GM13976 (cell line): Measurements from ENCODE around the gene ITGB1BP2.
"Not testable (repeated sequence)": the region's sequence is repeated elsewhere in the genome, so short reads cannot be mapped to it uniquely, and the experiment has no call there.

Source experiments
- DNase-seq: peaks from one replicate; pipeline ENCODE4 v3.0.0; 2012; ENCODE audit warnings: low spot score
- CTCF ChIP-seq: IDR thresholded peaks from 2 replicates; pipeline ENCODE4 v1.5.1; 2012; ENCODE audit warnings: borderline replicate concordance, mild to moderate bottlenecking; ENCODE audit not compliant: insufficient read depth; ENCODE audit errors: extremely low read depth, missing control alignments, control extremely low read depth
- in situ Hi-C: fragments of 300-500 bp; cut with MboI; formaldehyde crosslinking; loops from one replicate; pipeline ENCODE4 v1.12.0; 2022; ENCODE audit warnings: low sequenced_read_pairs, mixed read lengths, inconsistent platforms; ENCODE audit not compliant: unreplicated experiment

The ITGB1BP2 gene

DNA sequence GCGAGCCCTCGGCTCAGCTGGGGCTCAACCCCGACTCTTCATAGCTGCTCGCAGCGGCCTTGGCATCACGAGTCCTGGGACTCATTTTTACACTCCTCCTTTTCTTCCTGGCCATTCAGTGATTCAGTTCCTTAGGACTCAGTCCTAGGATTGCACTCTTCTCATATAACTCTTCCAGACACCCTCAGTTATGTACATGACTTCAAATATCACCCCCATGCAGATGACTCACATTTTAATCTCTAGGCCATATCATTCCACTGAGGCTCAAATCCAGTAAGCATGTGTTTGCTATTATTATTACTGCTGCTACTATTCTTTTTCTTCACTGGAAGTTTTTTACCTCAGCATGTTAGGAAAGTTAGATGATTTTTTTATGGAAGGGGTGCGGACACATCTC is 14.4 kb downstream of the ITGB1BP2 start:
- no peak for DNase-seq
- TF ChIP-seq CTCF, result no peak
- in situ Hi-C loops, result no loop called here

GRCh38 chrX:71316959-71317358 is 15.4 kb downstream of the ITGB1BP2 start:
- DNase-seq, in situ Hi-C loops: not testable (repeated sequence)

DNA sequence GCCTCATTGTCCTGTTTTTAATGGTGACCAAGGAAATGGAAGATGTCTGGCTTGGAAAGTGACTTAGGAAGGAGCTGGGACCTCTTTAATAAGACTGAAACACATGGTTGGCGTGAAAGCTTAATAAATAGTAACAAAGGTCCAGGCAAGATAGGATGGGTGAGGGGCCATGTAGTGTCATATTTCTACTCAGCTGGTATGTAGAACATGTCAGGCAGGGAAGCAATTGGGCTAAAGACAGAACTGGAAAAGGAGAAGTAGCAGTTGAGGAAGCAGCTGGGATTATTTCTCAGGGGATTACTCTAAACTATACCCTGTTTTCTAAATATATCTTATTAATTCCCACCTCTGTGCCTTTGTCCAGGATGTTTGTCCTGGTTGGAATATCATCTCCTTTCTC is 18.6 kb downstream of the ITGB1BP2 start:
- in situ Hi-C loops, result no loop called here
- no peak for DNase-seq
- TF ChIP-seq CTCF, result no peak

DNA sequence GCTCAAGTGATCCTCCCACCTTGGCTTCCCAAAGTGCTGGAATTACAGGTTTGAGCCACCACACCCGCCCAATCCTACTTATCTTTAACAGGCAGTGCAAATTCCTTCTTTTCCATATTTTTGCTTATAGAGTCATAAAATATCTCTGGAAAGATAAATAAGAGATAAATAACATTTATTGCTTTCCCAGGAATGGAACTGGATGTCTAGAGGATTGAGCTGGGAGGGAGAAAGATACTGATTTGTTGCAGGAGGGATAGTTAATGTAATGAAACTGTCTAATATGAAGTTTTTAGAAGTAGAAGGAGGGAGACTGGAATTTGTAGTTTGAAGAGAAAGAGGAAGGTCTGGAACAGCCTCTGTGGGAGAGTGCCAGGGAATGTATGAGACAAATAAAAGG is 20.2 kb downstream of the ITGB1BP2 start:
- DNase-seq, result no peak
- in situ Hi-C loops, result no loop called here
- TF ChIP-seq CTCF, result no peak

GRCh38 chrX:71324452-71324851 is 22.9 kb downstream of the ITGB1BP2 start:
- DNase-seq, in situ Hi-C loops: not testable (repeated sequence)

DNA sequence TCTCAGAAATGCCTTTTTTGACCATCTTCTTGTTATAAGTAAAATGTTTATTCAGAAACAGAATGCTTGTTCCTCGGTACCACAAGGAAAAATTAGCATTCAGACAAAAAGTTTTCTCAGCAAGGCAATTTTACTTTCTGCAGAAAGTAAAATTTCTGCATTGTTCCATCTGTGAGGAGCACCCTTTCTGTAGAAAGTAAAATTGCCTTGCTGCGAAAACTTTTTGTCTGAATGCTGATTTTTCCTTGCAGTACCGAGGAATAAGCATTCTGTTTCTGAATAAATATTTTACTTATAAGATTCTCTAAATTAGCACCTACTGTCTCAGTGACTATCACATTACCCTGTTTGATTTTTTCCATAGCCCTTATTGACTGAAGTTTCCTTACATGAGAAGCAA is 24.8 kb downstream of the ITGB1BP2 start:
- no peak for TF ChIP-seq CTCF
- in situ Hi-C loops, result loop anchor here (25.0 kb wide), 1 partner anchor 339 kb away; no protein-coding TSS in a partner anchor
- no peak for DNase-seq

GRCh38 chrX:71349151-71349665 is 47.7 kb downstream of the ITGB1BP2 start:
- not testable (repeated sequence) for DNase-seq
- in situ Hi-C loops, result loop anchor here (25.0 kb wide), 1 partner anchor 362 kb away; no protein-coding TSS in a partner anchor

DNA sequence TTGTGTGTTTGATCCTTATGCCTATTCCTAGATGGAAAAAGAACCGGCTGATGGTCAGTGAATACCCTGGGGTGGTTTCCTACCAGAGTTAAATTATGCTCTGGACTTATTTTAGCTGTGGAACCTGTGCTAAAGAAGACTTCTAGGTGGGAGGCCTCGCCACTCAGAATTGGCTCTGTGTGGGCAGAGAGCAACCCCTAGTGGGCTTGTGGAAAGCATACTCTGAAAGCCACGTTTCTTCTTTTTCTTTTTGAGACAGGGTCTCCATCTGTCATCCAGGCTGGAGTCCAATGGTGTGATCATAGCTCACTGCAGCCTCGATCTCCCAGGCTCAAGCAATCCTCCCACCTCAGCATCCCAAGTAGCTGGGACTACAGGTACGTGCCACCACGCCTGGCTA is 48.3 kb downstream of the ITGB1BP2 start:
- DNase-seq, result not testable (repeated sequence)
- in situ Hi-C loops, result loop anchor here (25.0 kb wide), 2 partner anchors 112 to 363 kb away; no protein-coding TSS in a partner anchor

GRCh38 chrX:71352439-71352838 is 50.9 kb downstream of the ITGB1BP2 start:
- in situ Hi-C loops, result loop anchor here (25.0 kb wide), 1 partner anchor 110 kb away; no protein-coding TSS in a partner anchor
- DNase-seq, result not testable (repeated sequence)
